Neuronal stem cell (in vitro differentiated cells): ENCODE results near the gene FUT6.
A peak's percentile ranks its signal among the peaks of the same experiment; 100 is the strongest.

Experiments used
- DNase-seq: peaks from one replicate; pipeline ENCODE4 v3.0.0-alpha.2; 2013; ENCODE audit warnings: low spot score
- H2AFZ ChIP-seq: one replicate; pipeline ENCODE4 v1.6.1; 2013; ENCODE audit warnings: mild to moderate bottlenecking, low read length, inconsistent platforms
- H2AK5ac ChIP-seq: 2 replicates; pipeline ENCODE4 v1.6.1; 2013; ENCODE audit warnings: low read depth, mild to moderate bottlenecking, inconsistent platforms, low read length, moderate library complexity, mixed read lengths
- H2BK120ac ChIP-seq: 2 replicates; pipeline ENCODE4 v1.6.1; 2013; ENCODE audit warnings: low read depth, mild to moderate bottlenecking, inconsistent platforms, low read length, moderate library complexity, mixed read lengths
- H2BK12ac ChIP-seq: one replicate; pipeline ENCODE4 v1.6.1; 2013; ENCODE audit warnings: low read length, inconsistent platforms
- H2BK15ac ChIP-seq: 2 replicates; pipeline ENCODE4 v1.6.1; 2013; ENCODE audit warnings: mild to moderate bottlenecking, low read length, inconsistent platforms, mixed read lengths
- H2BK5ac ChIP-seq: one replicate; pipeline ENCODE4 v1.6.1; 2013; ENCODE audit warnings: inconsistent platforms, mild to moderate bottlenecking, low read length, moderate library complexity
- H3K14ac ChIP-seq: one replicate; pipeline ENCODE4 v1.6.1; 2013; ENCODE audit warnings: low read length, inconsistent platforms
- H3K18ac ChIP-seq: 2 replicates; pipeline ENCODE4 v1.6.1; 2013; ENCODE audit warnings: low read length, inconsistent platforms
- H3K23ac ChIP-seq: 2 replicates; pipeline ENCODE4 v1.6.1; 2013; ENCODE audit warnings: low read depth, mild to moderate bottlenecking, mixed read lengths, low read length, inconsistent platforms; ENCODE audit not compliant: poor library complexity
- H3K27ac ChIP-seq: replicated peaks from 3 replicates; pipeline ENCODE4 v1.5.1; 2013; ENCODE audit warnings: low read length, inconsistent platforms
- H3K27me3 ChIP-seq, 3 experiments: 2 replicates each; pipeline ENCODE4 v1.6.1; 2013; ENCODE audit warnings: low read length in 3 of 3, mild to moderate bottlenecking in 2 of 3, inconsistent platforms in 1 of 3, low read depth in 1 of 3, mixed read lengths in 1 of 3, moderate library complexity in 1 of 3; ENCODE audit not compliant: control insufficient read depth in 3 of 3, insufficient read depth in 3 of 3
- H3K36me3 ChIP-seq, 2 donors: replicated peaks in 1 of 2; 2 replicates each; pipeline ENCODE4 v1.6.1; 2013; ENCODE audit warnings: low read length in 2 of 2; ENCODE audit not compliant: control insufficient read depth in 2 of 2, insufficient read depth in 2 of 2
- H3K4ac ChIP-seq: 2 replicates; pipeline ENCODE4 v1.6.1; 2013; ENCODE audit warnings: inconsistent platforms, mild to moderate bottlenecking, low read length, moderate library complexity
- H3K4me1 ChIP-seq, 2 donors: 1 replicate in 1 of 2; 2 replicates in 1 of 2; pipeline ENCODE4 v1.6.1; 2013; ENCODE audit warnings: low read length in 2 of 2, low read depth in 1 of 2; ENCODE audit not compliant: control insufficient read depth in 2 of 2, insufficient read depth in 1 of 2
- H3K4me2 ChIP-seq: one replicate; pipeline ENCODE4 v1.6.1; 2013; ENCODE audit warnings: mild to moderate bottlenecking, low read length, inconsistent platforms; ENCODE audit not compliant: insufficient read depth, poor library complexity, severe bottlenecking
- H3K4me3 ChIP-seq, 2 donors: 2 replicates each; pipeline ENCODE4 v1.5.1; 2013; ENCODE audit warnings: low read length in 2 of 2, mild to moderate bottlenecking in 2 of 2, inconsistent platforms in 1 of 2, moderate library complexity in 1 of 2
- H3K79me1 ChIP-seq: one replicate; pipeline ENCODE4 v1.6.1; 2013; ENCODE audit warnings: low read depth, mild to moderate bottlenecking, inconsistent platforms, low read length, moderate library complexity
- H3K9ac ChIP-seq: one replicate; pipeline ENCODE4 v1.6.1; 2013; ENCODE audit warnings: mild to moderate bottlenecking, low read depth, low read length, inconsistent platforms; ENCODE audit not compliant: poor library complexity
- H3K9me3 ChIP-seq, 2 donors: replicated peaks in 1 of 2; 2 replicates each; pipeline versions ENCODE3 to v1.6.1; 2013; ENCODE audit warnings: low read length in 2 of 2, mild to moderate bottlenecking in 2 of 2, inconsistent platforms in 1 of 2, low read depth in 1 of 2, mixed read lengths in 1 of 2, moderate library complexity in 1 of 2; ENCODE audit not compliant: control insufficient read depth in 2 of 2, insufficient read depth in 1 of 2
- H4K8ac ChIP-seq: one replicate; pipeline ENCODE4 v1.6.1; 2013; ENCODE audit warnings: low read depth, mild to moderate bottlenecking, inconsistent platforms, low read length, moderate library complexity
- H4K91ac ChIP-seq: one replicate; pipeline ENCODE4 v1.6.1; 2013; ENCODE audit warnings: low read length, low read depth, mild to moderate bottlenecking, inconsistent platforms; ENCODE audit not compliant: poor library complexity
- WGBS, 2 donors: extraction: QIAGEN DNeasy Blood & Tissue Kit; methylation state at CpG; one replicate each; pipeline ENCODE4 v1.1.7; 2013; ENCODE audit warnings: missing lambda C conversion rate in 2 of 2, mixed read lengths in 1 of 2; ENCODE audit not compliant: insufficient read length in 2 of 2, insufficient replicate concordance in 1 of 2; ENCODE audit errors: extremely low coverage in 2 of 2; 5-methylcytosine and 5-hydroxymethylcytosine counted together

Gene FUT6

DNA sequence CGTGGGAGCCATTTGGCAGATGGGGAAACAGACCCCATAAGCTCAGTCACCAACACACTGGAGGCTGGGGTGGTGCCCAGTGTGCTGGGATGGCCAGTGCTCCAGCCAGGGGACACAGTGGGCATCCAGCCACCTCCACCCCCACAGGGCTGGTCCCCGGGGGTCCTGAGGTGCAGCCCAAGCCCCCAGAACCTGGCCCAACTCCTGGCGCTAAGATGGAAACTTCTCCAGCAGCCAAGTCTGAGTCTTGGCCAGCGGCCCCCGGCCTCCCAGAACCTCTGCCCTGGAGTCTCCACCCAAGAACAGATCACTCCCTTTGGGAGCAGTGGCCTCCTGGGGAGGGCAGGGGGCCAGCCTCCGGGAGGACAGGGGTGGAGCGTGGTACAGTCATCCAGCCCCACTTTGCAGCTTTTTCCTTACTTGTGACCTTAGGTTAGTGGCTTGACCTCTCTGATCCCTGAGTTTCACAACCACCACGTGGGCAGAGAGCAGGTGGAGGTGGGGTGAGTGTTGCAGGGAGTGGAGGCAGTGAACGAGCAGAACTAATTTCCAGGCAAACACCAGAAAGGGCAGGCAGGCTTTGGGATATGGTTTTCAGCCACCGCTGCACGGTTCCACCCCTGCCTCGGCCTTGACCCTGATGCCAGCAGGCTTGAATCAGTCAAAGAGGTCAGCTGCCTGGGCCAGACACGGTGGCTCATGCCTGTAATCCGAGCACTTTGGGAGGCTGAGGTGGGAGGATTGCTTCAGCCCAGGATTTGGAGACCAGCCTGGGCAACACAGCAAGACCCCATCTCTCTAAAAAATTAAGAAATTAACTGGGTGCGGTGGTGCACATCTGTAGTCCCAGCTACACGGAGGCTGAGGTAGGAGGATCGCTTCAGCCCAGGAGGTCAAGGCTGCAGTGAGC lies 38.9 kb downstream of the FUT6 start:
- Histone ChIP-seq H3K18ac (no peak overlapping the region), H3K27me3 (peaks cover 0 to 16% (median 7%) of the 10 kb centered on the region in 3 experiments), H4K91ac (no peak overlapping the region), H2BK15ac (peak overlapping the region; percentile 30), H3K4me2 (no peak overlapping the region), H3K14ac (no peak overlapping the region), H2AFZ (no peak overlapping the region), H3K4me1 (peaks cover 16 to 24% of the 10 kb centered on the region in 2 donors), H3K4ac (no peak overlapping the region), H3K9me3 (peaks cover 0 to 5% of the 10 kb centered on the region in 2 donors), H3K36me3 (no peaks in the 10 kb centered on the region), H3K9ac (no peak overlapping the region), H4K8ac (no peak overlapping the region), H3K27ac (no peak overlapping the region), H2BK120ac (no peak overlapping the region), H3K23ac (no peak overlapping the region), H3K4me3 (no peak overlapping the region), H2BK12ac (peak overlapping the region; percentile 82), H2AK5ac (peak overlapping the region; percentile 63), H3K79me1 (peaks cover 6% of the 10 kb centered on the region), H2BK5ac (peak overlapping the region; percentile 24)
- no peak for DNase-seq
- no CpG with 5 or more reads among the region's 17 CpGs for WGBS, 2 donors

DNA sequence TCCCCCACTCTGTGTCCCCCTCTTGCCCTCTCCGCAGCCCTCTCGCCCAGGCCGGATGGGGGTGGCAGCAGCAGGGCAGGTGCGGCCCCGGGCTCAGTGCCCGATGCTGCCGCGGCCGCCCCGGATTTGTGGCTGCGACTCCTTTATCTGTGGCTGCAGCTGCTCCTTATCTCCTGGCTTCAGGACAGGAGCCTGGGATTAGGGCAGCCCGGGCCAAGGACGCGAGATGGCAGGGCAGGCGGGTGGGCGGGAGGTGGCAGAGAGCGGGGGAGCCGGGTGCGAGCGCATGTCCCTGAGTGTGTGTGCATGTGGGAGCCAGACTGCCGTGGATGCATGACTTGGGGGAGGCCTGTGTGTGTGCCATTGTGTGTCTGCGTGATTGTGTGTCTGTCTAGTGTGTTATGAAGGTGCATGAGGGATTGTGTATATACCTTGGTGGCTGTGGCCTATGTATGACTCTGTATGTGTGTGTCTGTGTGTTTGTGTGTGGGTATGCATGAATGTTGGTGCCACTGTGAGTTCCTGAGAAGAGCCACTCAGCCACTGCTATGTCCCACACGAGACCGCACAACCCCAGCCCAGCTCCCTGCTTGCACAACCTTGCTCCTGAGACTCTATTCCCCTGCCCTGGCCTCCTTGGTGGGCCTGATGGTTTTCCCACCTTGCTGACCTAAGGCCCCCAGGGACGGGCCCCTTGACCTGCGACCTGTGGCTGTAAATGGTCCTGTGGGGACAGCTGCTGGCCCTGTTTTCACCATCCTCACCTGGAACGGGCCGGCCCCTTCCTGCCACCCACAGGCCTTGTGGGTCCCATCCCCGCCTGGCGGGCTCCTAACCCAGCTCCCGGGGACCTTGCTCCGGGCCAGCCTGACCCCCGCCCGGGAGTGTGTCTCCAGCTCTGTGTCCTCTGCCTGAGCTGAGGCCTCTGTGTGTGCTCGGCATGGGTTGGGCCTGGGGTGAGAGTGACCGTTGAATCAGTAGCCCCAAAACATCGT lies 40.0 kb downstream of the FUT6 start:
- Histone ChIP-seq H3K4me3 (no peak overlapping the region), H3K9ac (peak overlapping the region; percentile 44), H2BK5ac (peak overlapping the region; percentile 24), H2AFZ (peak overlapping the region; percentile 45), H3K4me1 (peaks cover 15 to 24% of the 10 kb centered on the region in 2 donors), H2BK12ac (no peak overlapping the region), H3K27ac (no peak overlapping the region), H2BK120ac (no peak overlapping the region), H2AK5ac (peak overlapping the region; percentile 63), H4K91ac (no peak overlapping the region), H3K79me1 (peaks cover 4% of the 10 kb centered on the region), H2BK15ac (peak overlapping the region; percentile 92), H3K4ac (peak overlapping the region; percentile 66), H3K4me2 (no peak overlapping the region), H3K23ac (no peak overlapping the region), H3K18ac (peak overlapping the region; percentile 71), H3K9me3 (peaks cover 0 to 5% of the 10 kb centered on the region in 2 donors), H3K36me3 (no peaks in the 10 kb centered on the region), H3K14ac (no peak overlapping the region), H3K27me3 (peaks cover 0 to 10% (median 2%) of the 10 kb centered on the region in 3 experiments), H4K8ac (no peak overlapping the region)
- no peak for DNase-seq
- WGBS, 2 donors: no CpG with 5 or more reads among the region's 37 CpGs

DNA sequence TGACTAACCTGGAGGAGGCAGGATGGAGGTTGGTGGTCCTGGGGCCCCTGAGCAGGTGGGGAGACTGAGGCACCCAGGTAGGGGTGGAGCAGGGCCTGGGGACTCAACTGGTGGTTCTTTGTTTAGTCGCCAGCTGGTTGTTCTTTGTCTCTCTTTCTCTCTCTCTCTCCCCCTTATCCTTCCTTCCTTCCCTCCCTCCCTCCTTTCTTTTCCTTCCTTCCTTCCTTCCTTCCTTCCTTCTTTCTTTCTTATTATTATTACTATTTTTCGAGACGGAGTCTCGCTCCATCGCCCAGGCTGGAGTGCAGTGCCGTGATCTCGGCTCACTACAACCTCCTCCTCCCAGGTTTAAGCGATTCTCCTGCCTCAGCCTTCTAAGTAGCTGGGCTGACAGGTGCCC lies 41.3 kb downstream of the FUT6 start:
- Histone ChIP-seq H3K4ac (no peak overlapping the region), H3K4me1 (peaks cover 9 to 18% of the 10 kb centered on the region in 2 donors), H3K79me1 (peaks cover 4% of the 10 kb centered on the region), H3K9me3 (peaks cover 0 to under 1% of the 10 kb centered on the region in 2 donors), H4K91ac (peak overlapping the region; percentile 92), H3K4me2 (no peak overlapping the region), H3K4me3 (no peak overlapping the region), H3K27ac (no peak overlapping the region), H2BK12ac (no peak overlapping the region), H2BK120ac (no peak overlapping the region), H3K23ac (no peak overlapping the region), H2AFZ (no peak overlapping the region), H4K8ac (no peak overlapping the region), H3K27me3 (peaks cover 0 to 4% (median 0%) of the 10 kb centered on the region in 3 experiments), H3K36me3 (no peaks in the 10 kb centered on the region), H3K14ac (no peak overlapping the region), H2AK5ac (peak overlapping the region; percentile 86), H3K9ac (no peak overlapping the region), H2BK5ac (peak overlapping the region; percentile 22), H3K18ac (peak overlapping the region; percentile 38), H2BK15ac (peak overlapping the region; percentile 95)
- WGBS, 2 donors: no CpG with 5 or more reads among the region's 8 CpGs
- DNase-seq: no peak
